ENCODE measurements around the gene MOK.

DNA sequence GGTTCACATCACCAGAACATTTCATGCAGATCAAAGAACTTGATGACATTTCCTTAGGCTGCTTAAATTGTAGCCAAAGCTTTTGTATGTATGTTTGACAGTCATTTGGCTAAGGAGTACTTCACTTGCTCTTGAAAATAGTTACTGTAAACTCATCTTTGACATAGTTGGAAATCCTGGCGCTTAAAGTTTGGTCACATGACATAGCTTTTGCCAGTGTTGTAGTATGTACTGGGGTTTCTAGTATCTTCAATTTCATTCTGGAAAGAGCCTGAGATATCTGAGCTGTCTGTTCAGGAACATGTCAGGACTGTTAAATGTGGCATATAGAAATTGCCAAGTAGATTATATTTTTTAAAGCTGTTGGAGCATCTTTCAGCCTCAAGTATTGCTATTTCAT, 109.5 kb downstream of the MOK start:
- TF ChIP-seq, protein P1, sequence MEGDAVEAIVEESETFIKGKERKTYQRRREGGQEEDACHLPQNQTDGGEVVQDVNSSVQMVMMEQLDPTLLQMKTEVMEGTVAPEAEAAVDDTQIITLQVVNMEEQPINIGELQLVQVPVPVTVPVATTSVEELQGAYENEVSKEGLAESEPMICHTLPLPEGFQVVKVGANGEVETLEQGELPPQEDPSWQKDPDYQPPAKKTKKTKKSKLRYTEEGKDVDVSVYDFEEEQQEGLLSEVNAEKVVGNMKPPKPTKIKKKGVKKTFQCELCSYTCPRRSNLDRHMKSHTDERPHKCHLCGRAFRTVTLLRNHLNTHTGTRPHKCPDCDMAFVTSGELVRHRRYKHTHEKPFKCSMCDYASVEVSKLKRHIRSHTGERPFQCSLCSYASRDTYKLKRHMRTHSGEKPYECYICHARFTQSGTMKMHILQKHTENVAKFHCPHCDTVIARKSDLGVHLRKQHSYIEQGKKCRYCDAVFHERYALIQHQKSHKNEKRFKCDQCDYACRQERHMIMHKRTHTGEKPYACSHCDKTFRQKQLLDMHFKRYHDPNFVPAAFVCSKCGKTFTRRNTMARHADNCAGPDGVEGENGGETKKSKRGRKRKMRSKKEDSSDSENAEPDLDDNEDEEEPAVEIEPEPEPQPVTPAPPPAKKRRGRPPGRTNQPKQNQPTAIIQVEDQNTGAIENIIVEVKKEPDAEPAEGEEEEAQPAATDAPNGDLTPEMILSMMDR (IDR thresholded peaks at IDR 0.05; ENCODE audit: poor library complexity, severe bottlenecking), result no peak
- no peak for TF ChIP-seq TAF1 (IDR thresholded peaks at IDR 0.05; ENCODE audit: low read depth)
- no peak for TF ChIP-seq MXI1 (conservative IDR thresholded peaks at IDR 0.05; ENCODE audit: poor library complexity, severe bottlenecking)
- no peak for TF ChIP-seq POLR2AphosphoS5 (IDR thresholded peaks at IDR 0.05)
- TF ChIP-seq RAD21 (conservative IDR thresholded peaks at IDR 0.05), result no peak
- no peak for TF ChIP-seq SMC3 (conservative IDR thresholded peaks at IDR 0.05; ENCODE audit: poor library complexity)
- TF ChIP-seq EP300 (conservative IDR thresholded peaks at IDR 0.05; ENCODE audit: poor library complexity, severe bottlenecking), result no peak
- no peak for TF ChIP-seq EZH2 (IDR thresholded peaks at IDR 0.05; ENCODE audit: borderline replicate concordance, insufficient read depth, low read length, poor library complexity, severe bottlenecking)

All from neural cell (in vitro differentiated cells).